A673 (cell line): ENCODE results near the gene MLANA. TPM values are rescaled to one million over a fixed set of nuclear protein-coding genes. Genes with fewer than 3 reads are reported as not detected.

Experiments
- BruUV-seq: library from RNA; stranded (reverse); fragments of 400-500 nt; replicated peaks from 2 replicates; lab custom pipeline; 2021; lab: Mats Ljungman, UMichigan
- CTCF ChIA-PET: fragments of 300-600 bp; sonication (Branson Sonifier 250); formaldehyde crosslinking; loops from one replicate; lab custom pipeline; 2022; ENCODE audit warnings: antibody characterized with exemption; lab: Charles Lee
- POLR2A ChIA-PET: fragments of 300-600 bp; sonication (Branson Sonifier 250); formaldehyde crosslinking; loops from one replicate; lab custom pipeline; 2022; ENCODE audit warnings: antibody characterized with exemption; ENCODE audit not compliant: low non-redundant PET; lab: Charles Lee
- DNase-seq: peaks from one replicate; pipeline ENCODE4 v3.0.0-alpha.2; 2015; ENCODE audit warnings: low spot score
- H3K27ac ChIP-seq: fragments of 200-600 bp; sonication (generic); 2 replicates; pipeline ENCODE4 v1.5.1; 2016; ENCODE audit warnings: mixed run types, low read depth, mild to moderate bottlenecking, mixed read lengths, antibody characterized with exemption, low read length; ENCODE audit not compliant: poor library complexity, severe bottlenecking
- H3K27me3 ChIP-seq: fragments of 200-600 bp; sonication (generic); replicated peaks from 2 replicates; pipeline ENCODE4 v1.6.1; 2017; ENCODE audit warnings: mixed run types, low read depth, mild to moderate bottlenecking, mixed read lengths, antibody characterized with exemption, low read length; ENCODE audit not compliant: insufficient read depth, poor library complexity
- H3K36me3 ChIP-seq: fragments of 200-600 bp; sonication (generic); 2 replicates; pipeline ENCODE4 v1.6.1; 2016; ENCODE audit warnings: mixed run types, mild to moderate bottlenecking, mixed read lengths, antibody characterized with exemption, low read length; ENCODE audit not compliant: insufficient read depth, poor library complexity, severe bottlenecking
- H3K4me1 ChIP-seq: fragments of 200-600 bp; sonication (generic); 2 replicates; pipeline ENCODE4 v1.6.1; 2017; ENCODE audit warnings: mixed run types, mild to moderate bottlenecking, mixed read lengths, antibody characterized with exemption, low read length; ENCODE audit not compliant: insufficient read depth, poor library complexity, severe bottlenecking
- H3K4me3 ChIP-seq: fragments of 200-600 bp; sonication (generic); 2 replicates; pipeline ENCODE4 v1.5.1; 2016; ENCODE audit warnings: low read depth, mixed run types, mild to moderate bottlenecking, mixed read lengths, low read length; ENCODE audit not compliant: poor library complexity, severe bottlenecking
- H3K9me3 ChIP-seq: fragments of 200-600 bp; sonication (generic); 2 replicates; pipeline ENCODE4 v1.6.1; 2016; ENCODE audit warnings: mixed run types, low read depth, mild to moderate bottlenecking, mixed read lengths, antibody characterized with exemption, low read length; ENCODE audit not compliant: poor library complexity, severe bottlenecking
- EZH2 ChIP-seq: fragments of 200-600 bp; sonication (generic); IDR thresholded peaks from 2 replicates; pipeline ENCODE4 v1.6.1; 2017; ENCODE audit warnings: borderline replicate concordance, low read depth, mild to moderate bottlenecking, mixed read lengths, antibody characterized with exemption, low read length; ENCODE audit not compliant: poor library complexity, severe bottlenecking
- intact Hi-C: fragments of 100-400 bp; cut with micrococcal nuclease; formaldehyde crosslinking; loops from one replicate; pipeline ENCODE4 v1.10.0; 2022; ENCODE audit not compliant: unreplicated experiment
- total RNA-seq: library from RNA; stranded (reverse); gene quantifications from 2 replicates; pipeline ENCODE4 v1.2.3, GENCODE V29; 2021
- TF ChIP-seq, protein P1 (sequence below): fragments of 300-800, 200-600 bp; sonication (generic); conservative IDR thresholded peaks from 2 replicates; pipeline ENCODE4 v1.5.1; 2017; ENCODE audit warnings: low read depth, mild to moderate bottlenecking, antibody characterized with exemption, low read length, moderate library complexity, mixed read lengths

The MLANA gene
- total RNA-seq, 1 experiment from 2014 or later, result not detected

DNA sequence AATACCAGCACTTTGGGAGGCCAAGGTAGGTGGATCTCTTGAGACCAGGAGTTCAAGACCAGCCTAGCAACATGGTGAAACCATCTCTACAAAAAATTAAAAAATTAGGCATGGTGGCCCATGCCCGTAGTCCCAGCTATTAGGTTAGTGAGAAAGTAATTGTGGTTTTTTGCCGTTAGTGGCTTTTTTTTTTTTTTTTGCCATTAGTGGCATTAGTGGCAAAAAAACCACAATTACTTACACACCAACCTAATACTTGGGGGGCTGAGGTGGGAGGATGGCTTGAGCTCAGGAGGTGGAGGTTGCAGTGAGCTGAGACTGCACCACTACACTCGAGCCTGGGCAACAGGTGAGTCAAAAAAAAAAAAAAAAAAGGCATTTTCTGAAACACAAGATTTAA lies 27.8 kb downstream of the MLANA start:
- H3K4me1 ChIP-seq, result no peaks in the 10 kb centered on the region
- no peak overlapping the region for H3K4me3 ChIP-seq
- ChIA-PET CTCF (no interaction called here), POLR2A (no interaction called here)
- intact Hi-C loops, result no loop called here
- H3K9me3 ChIP-seq, result no peaks in the 10 kb centered on the region
- H3K36me3 ChIP-seq, result no peaks in the 10 kb centered on the region
- H3K27ac ChIP-seq, result no peak overlapping the region
- no peak for DNase-seq
- TF ChIP-seq EZH2, result no peak
- TF ChIP-seq, protein P1, sequence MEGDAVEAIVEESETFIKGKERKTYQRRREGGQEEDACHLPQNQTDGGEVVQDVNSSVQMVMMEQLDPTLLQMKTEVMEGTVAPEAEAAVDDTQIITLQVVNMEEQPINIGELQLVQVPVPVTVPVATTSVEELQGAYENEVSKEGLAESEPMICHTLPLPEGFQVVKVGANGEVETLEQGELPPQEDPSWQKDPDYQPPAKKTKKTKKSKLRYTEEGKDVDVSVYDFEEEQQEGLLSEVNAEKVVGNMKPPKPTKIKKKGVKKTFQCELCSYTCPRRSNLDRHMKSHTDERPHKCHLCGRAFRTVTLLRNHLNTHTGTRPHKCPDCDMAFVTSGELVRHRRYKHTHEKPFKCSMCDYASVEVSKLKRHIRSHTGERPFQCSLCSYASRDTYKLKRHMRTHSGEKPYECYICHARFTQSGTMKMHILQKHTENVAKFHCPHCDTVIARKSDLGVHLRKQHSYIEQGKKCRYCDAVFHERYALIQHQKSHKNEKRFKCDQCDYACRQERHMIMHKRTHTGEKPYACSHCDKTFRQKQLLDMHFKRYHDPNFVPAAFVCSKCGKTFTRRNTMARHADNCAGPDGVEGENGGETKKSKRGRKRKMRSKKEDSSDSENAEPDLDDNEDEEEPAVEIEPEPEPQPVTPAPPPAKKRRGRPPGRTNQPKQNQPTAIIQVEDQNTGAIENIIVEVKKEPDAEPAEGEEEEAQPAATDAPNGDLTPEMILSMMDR, result no peak
- no TSS peak for BruUV-seq
- no peaks in the 10 kb centered on the region for H3K27me3 ChIP-seq

DNA sequence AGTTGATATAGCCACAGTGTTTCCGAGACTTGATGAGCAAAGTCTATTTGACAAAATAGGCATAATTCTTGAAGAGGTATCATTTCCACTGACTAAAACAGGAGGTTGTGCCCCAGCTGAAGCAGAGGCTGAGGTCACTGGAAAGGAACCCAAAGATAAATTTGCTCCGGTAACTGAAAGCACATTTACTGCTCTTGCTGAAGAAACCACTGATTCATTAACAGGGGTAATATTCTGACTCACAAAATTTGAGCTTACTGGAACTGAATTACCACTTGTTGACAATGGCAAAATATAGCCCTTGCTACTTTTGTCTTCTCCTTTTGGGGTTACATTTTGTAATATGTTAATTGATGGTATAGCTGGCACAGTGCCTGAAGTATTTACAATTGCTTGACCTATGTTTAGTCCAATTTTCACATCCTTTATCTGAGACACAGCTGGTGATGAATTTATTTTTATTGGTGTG lies 30.2 kb downstream of the MLANA start:
- ChIA-PET CTCF (no interaction called here), POLR2A (no interaction called here)
- intact Hi-C loops, result no loop called here
- Histone ChIP-seq H3K4me3 (no peak overlapping the region), H3K36me3 (no peaks in the 10 kb centered on the region), H3K27me3 (no peaks in the 10 kb centered on the region), H3K9me3 (no peaks in the 10 kb centered on the region), H3K27ac (no peak overlapping the region), H3K4me1 (no peaks in the 10 kb centered on the region)
- DNase-seq, result no peak
- no TSS peak for BruUV-seq
- TF ChIP-seq, protein P1, result no peak
- no peak for TF ChIP-seq EZH2

DNA sequence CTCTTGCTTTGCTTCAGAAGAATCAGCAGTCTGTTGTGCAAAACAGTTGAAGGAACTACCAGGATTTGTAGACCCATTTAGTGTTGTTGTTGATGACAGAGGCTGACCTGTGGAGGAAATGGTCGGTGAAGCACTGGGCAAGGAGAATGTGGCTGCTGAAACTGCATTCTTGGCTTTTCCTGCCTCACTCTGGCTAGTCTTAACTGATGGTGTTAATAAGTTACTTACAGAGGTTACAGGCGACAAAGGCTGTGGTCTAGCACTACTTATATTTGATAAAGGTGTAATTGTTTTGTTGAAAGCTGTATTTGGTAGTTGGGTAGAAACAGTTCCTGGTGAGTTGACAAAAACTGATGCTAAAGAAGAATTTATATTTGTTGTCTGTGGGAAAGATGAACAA lies 31.5 kb downstream of the MLANA start:
- H3K27ac ChIP-seq, result no peak overlapping the region
- ChIA-PET CTCF (no interaction called here), POLR2A (no interaction called here)
- BruUV-seq, result no TSS peak
- no peaks in the 10 kb centered on the region for H3K9me3 ChIP-seq
- H3K27me3 ChIP-seq, result no peaks in the 10 kb centered on the region
- no peaks in the 10 kb centered on the region for H3K4me1 ChIP-seq
- no peaks in the 10 kb centered on the region for H3K36me3 ChIP-seq
- DNase-seq, result no peak
- TF ChIP-seq, protein P1, result no peak
- no peak for TF ChIP-seq EZH2
- intact Hi-C loops, result no loop called here
- no peak overlapping the region for H3K4me3 ChIP-seq
